ENCODE data around the gene COPS4.
"Not testable (repeated sequence)": the region's sequence is repeated elsewhere in the genome, so short reads cannot be mapped to it uniquely, and the experiment has no call there.

The COPS4 gene

GRCh38 chr4:83089410-83090157 is 54.6 kb downstream of the COPS4 start:
- no peak for DNase-seq

GRCh38 chr4:83093060-83093640 is 58.2 kb downstream of the COPS4 start:
- DNase-seq, result no peak

- DNase-seq, result no peak
These were observed 61.4 kb downstream of the COPS4 start for GRCh38 chr4:83096397-83096796.

- no peak for DNase-seq
These were observed 70.0 kb downstream of the COPS4 start for GRCh38 chr4:83104991-83105390.

GRCh38 chr4:83107631-83108030 is 72.6 kb downstream of the COPS4 start:
- no peak for DNase-seq

GRCh38 chr4:83108101-83108861 is 73.3 kb downstream of the COPS4 start:
- DNase-seq, result no peak

- DNase-seq, result no peak
These were observed 74.7 kb downstream of the COPS4 start for GRCh38 chr4:83109480-83110222.

- DNase-seq, result peak; percentile 68
These were observed 75.4 kb downstream of the COPS4 start for GRCh38 chr4:83110223-83110945.

- DNase-seq, result no peak
These were observed 76.2 kb downstream of the COPS4 start for GRCh38 chr4:83110970-83111750.

GRCh38 chr4:83111751-83112141 is 76.8 kb downstream of the COPS4 start:
- not testable (repeated sequence) for DNase-seq

GRCh38 chr4:83112231-83112630 is 77.2 kb downstream of the COPS4 start:
- DNase-seq, result no peak

- DNase-seq, result no peak
These were observed 77.9 kb downstream of the COPS4 start for GRCh38 chr4:83112678-83113428.

GRCh38 chr4:83113429-83113786 is 78.4 kb downstream of the COPS4 start:
- DNase-seq, result no peak

- no peak for DNase-seq
These were observed 79.6 kb downstream of the COPS4 start, which contains the start of gene PLAC8 for GRCh38 chr4:83114576-83114975. Gene PLAC8 (minus strand): TSS chr4:83114729. CDS start chr4:83107921, 6,808 bp downstream.

GRCh38 chr4:83115000-83115399 is 80.0 kb downstream of the COPS4 start:
- peak; percentile 35 for DNase-seq

GRCh38 chr4:83115656-83116285 is 80.8 kb downstream of the COPS4 start:
- no peak for DNase-seq

GRCh38 chr4:83118869-83119268 is 83.9 kb downstream of the COPS4 start:
- DNase-seq, result no peak

GRCh38 chr4:83121246-83121645 is 86.3 kb downstream of the COPS4 start:
- DNase-seq, result no peak

- no peak for DNase-seq
These were observed 89.3 kb downstream of the COPS4 start for GRCh38 chr4:83124111-83124780.
